T-helper 1 cell (primary cell): ENCODE measurements around the gene NRBF2.
"Not testable (repeated sequence)": the region's sequence is repeated elsewhere in the genome, so short reads cannot be mapped to it uniquely, and the experiment has no call there.

Source experiments
- DNase-seq, 5 donors: peaks; one replicate each; pipeline ENCODE4 v3.0.0-alpha.2; 2012 to 2020
- total RNA-seq, 4 donors: gene quantifications; one replicate each; lab custom pipeline; 2026; lab: John Stamatoyannopoulos, UW

The NRBF2 gene
- total RNA-seq = 22.8 to 34.5 (median 28.1) reads per million in 4 donors

- peak; percentile 90 to 98 (median 94) for DNase-seq
Observed at GRCh38 chr10:63133056-63133820, at the start of gene NRBF2. TSS of gene NRBF2 (plus strand) at chr10:63133328. CDS start at chr10:63133471, 143 bp downstream.

- not testable (repeated sequence) for DNase-seq
Observed at GRCh38 chr10:63083406-63083805, 49.7 kb upstream of the NRBF2 start.

GRCh38 chr10:63083904-63084689 lies 49.0 kb upstream of the NRBF2 start:
- peak in 2 of 5 donors; percentile 29 to 58 for DNase-seq

- no peak for DNase-seq
Observed at GRCh38 chr10:63084690-63085382, 48.3 kb upstream of the NRBF2 start.

GRCh38 chr10:63093227-63093626 lies 39.9 kb upstream of the NRBF2 start:
- no peak for DNase-seq

GRCh38 chr10:63094405-63094804 lies 38.7 kb upstream of the NRBF2 start:
- no peak for DNase-seq

- no peak for DNase-seq
Observed at GRCh38 chr10:63094881-63095280, 38.2 kb upstream of the NRBF2 start.

- no peak for DNase-seq
Observed at GRCh38 chr10:63099734-63100133, 33.4 kb upstream of the NRBF2 start.

GRCh38 chr10:63101091-63101490 lies 32.0 kb upstream of the NRBF2 start:
- DNase-seq = not testable (repeated sequence)

GRCh38 chr10:63102279-63102883 lies 30.7 kb upstream of the NRBF2 start:
- not testable (repeated sequence) for DNase-seq

- DNase-seq = not testable (repeated sequence)
Observed at GRCh38 chr10:63103178-63103577, 29.9 kb upstream of the NRBF2 start.

- peak in 1 of 5 donors; percentile 55 for DNase-seq
Observed at GRCh38 chr10:63103971-63104409, 29.1 kb upstream of the NRBF2 start.

GRCh38 chr10:63105225-63106110 lies 27.7 kb upstream of the NRBF2 start:
- no peak for DNase-seq

GRCh38 chr10:63106111-63106755 lies 26.9 kb upstream of the NRBF2 start:
- DNase-seq = no peak

GRCh38 chr10:63107943-63108437 lies 25.1 kb upstream of the NRBF2 start:
- DNase-seq = no peak

GRCh38 chr10:63110940-63111339 lies 22.2 kb upstream of the NRBF2 start:
- DNase-seq = no peak

GRCh38 chr10:63114031-63114814 lies 18.9 kb upstream of the NRBF2 start:
- DNase-seq = no peak

GRCh38 chr10:63115732-63116383 lies 17.3 kb upstream of the NRBF2 start:
- no peak for DNase-seq

- no peak for DNase-seq
Observed at GRCh38 chr10:63116452-63117072, 16.6 kb upstream of the NRBF2 start.
